ENCODE measurements around the gene CNN2.

The CNN2 gene

GRCh38 chr19:1084024-1084868 lies 57.8 kb downstream of the CNN2 start:
- no peak for DNase-seq

- DNase-seq = no peak
These were observed 58.7 kb downstream of the CNN2 start for GRCh38 chr19:1085053-1085658.

DNA sequence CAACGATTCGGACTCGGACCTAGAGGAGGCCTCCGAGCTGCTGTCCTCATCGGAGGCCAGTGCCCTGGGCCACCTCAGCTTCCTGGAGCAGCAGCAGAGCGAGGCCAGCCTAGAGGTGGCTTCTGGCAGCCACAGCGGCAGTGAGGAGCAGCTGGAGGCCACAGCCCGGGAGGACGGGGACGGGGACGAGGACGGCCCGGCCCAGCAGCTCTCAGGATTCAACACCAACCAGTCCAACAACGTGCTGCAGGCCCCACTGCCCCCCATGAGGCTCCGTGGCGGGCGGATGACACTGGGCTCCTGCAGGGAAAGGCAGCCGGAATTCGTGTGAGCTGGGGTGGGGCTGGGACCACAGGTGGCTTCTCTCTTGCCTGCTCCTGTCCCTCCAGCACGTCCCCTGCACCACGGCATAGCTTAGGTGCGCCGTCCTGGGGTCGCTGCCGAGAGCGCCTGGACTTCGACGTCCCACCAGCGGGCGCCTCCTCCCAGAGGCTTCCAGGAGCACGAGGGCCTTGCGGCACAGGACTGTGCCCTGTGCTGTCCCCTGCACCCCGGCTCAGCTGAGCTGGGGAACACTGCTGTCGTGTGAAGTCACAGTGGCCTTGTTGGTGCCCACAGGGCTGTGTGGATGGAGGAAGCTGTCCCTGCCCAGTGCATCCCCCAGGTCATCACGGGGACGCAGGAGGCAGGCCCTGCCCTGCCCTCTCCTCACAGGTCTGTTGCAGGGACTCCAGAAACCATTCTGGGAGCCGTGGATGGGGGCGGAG lies 59.5 kb downstream of the CNN2 start:
- DNase-seq = no peak

DNA sequence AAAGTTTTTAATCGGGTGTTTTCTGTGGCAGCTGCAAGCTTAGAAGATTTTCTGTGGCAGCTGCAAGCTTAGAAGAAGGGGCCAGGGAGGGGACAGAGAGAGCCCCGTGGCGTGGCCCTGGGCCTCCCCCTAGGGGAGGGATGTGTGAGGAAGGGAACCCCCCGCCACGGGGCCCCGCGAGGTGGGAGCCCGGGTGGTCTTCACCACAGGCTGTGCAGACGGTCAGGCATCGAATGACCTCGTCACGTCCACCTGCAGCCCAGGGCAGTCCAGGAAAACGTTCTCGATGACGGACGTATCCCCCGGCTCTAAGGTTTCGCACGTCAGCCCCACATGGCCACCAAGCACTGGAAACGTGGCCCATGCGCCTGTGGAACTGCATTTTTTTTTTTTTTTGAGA lies 60.2 kb downstream of the CNN2 start:
- no peak for DNase-seq

DNA sequence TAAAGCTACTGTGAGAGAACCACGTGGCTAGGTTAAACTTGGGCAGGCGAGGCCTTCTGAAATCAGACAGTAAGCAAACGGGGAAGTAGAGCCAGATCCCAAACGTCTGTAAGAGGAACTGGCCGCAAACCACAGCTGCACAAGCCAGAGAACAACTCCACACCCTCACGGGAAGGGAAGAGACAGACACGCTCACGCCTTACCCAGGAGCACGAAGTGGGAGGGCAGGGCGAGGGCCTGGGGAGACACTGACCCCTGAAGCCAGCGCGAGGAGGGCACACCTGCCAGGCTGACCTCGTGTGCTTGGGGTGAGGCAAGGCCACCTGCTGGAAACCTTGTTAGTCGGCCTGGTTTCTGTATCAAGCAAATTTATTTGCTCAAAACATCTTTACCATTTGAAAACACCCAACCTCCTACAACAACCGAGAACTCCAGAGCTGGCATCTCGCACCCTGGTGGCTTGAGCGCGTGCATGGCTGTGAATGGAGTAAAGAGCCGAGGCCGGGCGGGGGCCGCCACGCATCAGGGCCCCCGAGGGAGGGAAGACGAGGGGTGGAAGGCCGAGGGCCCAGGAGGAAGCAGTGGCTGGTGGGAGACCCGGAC lies 61.5 kb downstream of the CNN2 start:
- no peak for DNase-seq

- DNase-seq = no peak
These were observed 62.1 kb downstream of the CNN2 start for GRCh38 chr19:1088416-1089010.

Data from activated CD4-positive, CD25-positive, alpha-beta regulatory T cell treated with anti-CD3 and anti-CD28 coated beads, Interleukin-2, amount 50 U/mL, for 72 hours (primary cell).